Suprapubic skin (tissue), 3 donors: ENCODE measurements around the gene IL4R.

ENCODE experiments used
- POLR2AphosphoS5 ChIP-seq, 3 donors: sonication (generic); formaldehyde crosslinking; IDR thresholded peaks; one replicate each; pipeline ENCODE4 v1.6.1; 2017; ENCODE audit warnings: antibody characterized with exemption in 3 of 3
- TF ChIP-seq, protein P1 (sequence below), 2 donors: fragments of 200-600 bp in 1 of 2; fragments of 450-650 bp in 1 of 2; sonication (generic) in 1 of 2; IDR thresholded peaks; one replicate each; pipeline ENCODE4 v1.5.1; 2016 to 2019; ENCODE audit warnings: antibody characterized with exemption in 2 of 2, mild to moderate bottlenecking in 1 of 2, moderate library complexity in 1 of 2

DNA sequence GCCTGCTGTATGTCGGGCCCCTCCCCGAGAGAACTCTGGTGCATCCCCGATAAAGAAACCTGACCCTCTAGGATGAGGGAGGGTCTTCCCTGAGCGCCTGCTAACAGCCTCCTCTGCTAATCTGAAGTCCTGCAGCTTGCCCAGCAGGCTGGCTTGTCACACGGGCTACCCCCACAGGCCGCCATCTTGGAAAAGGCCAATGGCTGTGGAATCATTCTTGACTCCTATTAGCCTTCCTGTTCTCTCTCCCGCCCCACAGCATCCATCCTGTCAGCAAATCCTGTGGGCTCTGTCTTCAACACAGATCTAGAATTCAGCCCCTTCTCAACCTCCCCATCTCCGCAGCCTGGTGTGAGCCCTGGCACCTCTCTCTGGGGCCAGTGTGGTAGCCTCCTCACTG, 12.0 kb downstream of the IL4R start:
- TF ChIP-seq, protein P1, sequence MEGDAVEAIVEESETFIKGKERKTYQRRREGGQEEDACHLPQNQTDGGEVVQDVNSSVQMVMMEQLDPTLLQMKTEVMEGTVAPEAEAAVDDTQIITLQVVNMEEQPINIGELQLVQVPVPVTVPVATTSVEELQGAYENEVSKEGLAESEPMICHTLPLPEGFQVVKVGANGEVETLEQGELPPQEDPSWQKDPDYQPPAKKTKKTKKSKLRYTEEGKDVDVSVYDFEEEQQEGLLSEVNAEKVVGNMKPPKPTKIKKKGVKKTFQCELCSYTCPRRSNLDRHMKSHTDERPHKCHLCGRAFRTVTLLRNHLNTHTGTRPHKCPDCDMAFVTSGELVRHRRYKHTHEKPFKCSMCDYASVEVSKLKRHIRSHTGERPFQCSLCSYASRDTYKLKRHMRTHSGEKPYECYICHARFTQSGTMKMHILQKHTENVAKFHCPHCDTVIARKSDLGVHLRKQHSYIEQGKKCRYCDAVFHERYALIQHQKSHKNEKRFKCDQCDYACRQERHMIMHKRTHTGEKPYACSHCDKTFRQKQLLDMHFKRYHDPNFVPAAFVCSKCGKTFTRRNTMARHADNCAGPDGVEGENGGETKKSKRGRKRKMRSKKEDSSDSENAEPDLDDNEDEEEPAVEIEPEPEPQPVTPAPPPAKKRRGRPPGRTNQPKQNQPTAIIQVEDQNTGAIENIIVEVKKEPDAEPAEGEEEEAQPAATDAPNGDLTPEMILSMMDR (IDR thresholded peaks at IDR 0.05), result no peak
- no peak for TF ChIP-seq POLR2AphosphoS5 (IDR thresholded peaks at IDR 0.05)
